IPS-11a (cell line): ENCODE data around the gene GUCA2A.

Source experiments
- H3K4me3 ChIP-seq: one replicate; pipeline ENCODE4 v1.5.1; 2013; ENCODE audit warnings: low read depth, low read length, control low read depth

Gene GUCA2A

DNA sequence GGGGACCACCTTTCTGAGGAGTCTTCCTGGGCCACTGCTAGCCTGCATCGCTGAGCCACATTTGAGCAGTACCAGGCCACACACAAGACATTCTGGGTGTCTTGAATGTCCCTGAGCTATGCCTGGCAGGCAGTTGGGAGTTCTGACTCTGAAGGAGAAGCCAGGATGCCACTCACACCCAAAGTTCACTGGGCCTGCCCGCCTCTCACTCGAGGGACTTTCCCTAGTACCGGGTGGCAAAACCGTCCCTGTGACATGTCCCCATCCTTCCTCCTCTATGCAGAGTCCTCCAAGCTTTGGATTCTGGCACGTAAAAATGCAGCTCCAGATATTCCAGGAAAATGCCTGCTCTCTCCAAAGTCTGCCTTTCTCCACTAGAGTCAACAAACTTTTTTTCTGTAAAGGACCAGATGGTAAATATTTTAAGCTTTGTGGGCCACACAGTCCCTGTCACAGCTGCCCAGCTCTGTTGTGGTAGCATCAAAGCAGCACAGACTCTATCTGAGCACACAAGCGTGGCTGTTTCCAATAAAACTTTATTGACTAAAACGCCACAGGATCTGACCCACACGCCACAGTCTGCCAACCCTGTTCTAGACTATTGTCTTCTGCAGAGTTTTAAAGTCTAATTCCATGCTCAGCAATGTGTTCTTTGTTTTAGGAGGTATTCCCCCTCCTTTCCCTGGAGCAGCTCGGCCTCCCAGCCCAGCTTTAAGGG is 30.6 kb downstream of the GUCA2A start:
- H3K4me3 ChIP-seq: no peak overlapping the region

DNA sequence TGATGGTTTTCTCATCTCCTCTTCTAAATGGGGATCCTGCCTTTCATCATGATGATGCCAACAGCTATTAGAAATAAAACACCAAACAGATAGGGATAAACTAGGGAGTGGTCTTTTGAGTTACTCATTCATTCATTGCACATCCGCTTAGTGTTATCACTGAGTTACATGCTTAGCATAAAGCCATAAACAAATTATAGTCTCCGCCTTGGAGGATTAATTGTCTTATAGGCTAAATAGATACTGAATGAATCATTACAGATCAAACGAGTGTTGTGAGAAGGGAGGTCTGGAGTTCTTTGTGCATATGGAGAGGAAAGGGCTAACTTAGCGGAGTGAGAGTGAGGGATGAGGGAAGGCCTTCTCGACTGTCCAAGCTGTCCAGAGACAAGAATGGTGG is 31.2 kb downstream of the GUCA2A start:
- no peak overlapping the region for H3K4me3 ChIP-seq

DNA sequence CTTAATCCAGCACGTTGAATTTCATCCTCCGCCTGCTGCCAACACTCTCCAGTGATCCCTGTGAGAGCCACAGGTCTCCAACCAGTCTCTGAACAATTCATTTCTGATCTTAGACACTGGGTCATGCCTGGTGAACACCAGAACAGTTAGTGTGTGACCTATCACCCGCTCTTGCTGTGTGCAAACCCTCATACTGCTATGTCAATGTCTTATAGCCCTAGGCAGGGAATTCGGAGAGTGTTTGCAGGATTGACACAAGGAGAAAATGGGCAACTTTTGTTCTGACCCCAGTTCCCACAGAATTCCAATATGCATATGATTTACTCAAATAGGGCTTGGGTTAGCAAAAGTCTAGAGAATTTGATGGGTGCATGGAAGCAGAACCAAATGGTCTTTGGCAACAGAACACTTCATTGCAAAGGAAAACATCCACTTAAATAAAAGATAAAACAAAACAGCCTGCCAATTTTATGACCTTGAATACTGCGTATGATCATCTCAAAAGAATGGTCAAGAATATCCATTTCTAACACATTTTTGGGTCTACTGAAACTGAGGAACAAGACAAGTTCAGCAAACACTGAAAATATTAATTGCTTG is 34.4 kb downstream of the GUCA2A start:
- H3K4me3 ChIP-seq: no peak overlapping the region

DNA sequence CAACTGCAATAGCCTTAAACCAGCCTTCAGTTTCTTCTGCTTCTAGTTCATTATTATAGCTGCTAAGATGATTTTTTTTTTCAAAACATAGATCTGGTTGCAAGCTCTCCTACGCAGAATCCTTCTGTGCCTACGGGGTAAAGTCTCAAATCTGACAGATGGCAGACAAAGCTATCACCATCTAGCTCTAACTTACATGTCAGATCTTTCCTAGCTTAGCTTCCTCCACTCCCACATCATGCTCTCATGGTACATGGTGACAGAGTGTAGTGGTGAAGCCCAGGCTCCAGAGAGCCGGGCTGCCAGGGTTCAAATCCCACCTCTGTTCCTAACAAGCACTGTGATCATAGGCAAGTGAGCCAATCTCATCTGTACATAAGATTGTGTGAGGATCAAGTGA is 35.6 kb downstream of the GUCA2A start:
- no peak overlapping the region for H3K4me3 ChIP-seq

DNA sequence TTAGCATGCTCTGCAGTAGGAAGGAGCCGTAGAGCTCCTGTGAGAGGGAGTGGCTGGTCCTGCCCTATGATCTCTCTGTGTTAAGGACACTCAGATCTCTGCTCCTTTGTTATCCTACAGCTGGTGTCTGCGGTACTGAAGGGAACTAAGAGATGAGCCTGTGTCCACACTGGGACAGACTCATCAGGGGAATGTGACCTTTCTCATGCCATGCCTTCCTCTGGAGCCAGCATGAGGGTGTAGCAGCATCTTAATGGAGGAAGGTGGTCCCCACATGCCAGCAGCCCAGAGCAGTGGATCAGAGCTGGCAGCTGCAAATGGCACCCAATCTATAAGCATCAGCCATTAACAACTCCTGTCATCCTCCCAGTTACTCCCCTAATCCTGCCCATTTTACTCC is 36.0 kb downstream of the GUCA2A start:
- H3K4me3 ChIP-seq: no peak overlapping the region

DNA sequence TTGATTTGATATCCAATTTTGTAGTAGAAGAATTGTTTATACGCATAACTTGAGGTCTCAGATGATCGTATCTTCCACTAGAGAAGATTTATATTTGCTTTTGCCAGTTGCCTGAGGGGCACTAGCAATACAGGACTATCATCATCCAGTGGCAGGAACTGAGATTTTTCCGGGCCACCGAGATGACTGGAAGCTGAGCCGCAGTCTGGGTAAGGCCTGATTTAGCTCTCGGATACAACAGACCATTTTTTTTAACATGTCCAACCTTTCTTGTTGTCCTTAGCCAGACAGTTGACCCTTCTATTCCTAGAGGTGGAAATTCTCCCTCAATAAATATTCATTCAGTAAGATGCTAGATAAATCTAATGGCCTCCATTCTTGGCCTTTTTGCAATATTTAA is 36.8 kb downstream of the GUCA2A start:
- no peak overlapping the region for H3K4me3 ChIP-seq

DNA sequence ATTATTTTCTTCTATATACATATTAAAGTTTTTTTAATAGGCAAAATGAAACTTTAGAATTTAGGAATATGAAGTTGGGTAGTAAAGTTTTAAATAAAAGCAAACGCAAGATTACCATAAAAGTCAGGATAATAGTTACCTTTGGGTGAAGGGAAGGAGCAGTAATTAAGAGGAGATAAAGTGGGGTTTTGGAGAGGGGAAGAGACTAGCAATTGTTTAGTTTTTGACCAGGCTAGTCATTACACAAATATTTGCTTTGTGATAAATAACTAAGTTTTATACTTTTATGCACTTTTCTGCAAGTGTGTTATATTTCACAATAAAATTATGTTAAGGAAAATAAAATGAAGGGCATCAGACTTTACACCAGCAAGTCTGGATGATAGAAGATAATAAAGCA is 39.0 kb downstream of the GUCA2A start:
- H3K4me3 ChIP-seq: no peak overlapping the region

DNA sequence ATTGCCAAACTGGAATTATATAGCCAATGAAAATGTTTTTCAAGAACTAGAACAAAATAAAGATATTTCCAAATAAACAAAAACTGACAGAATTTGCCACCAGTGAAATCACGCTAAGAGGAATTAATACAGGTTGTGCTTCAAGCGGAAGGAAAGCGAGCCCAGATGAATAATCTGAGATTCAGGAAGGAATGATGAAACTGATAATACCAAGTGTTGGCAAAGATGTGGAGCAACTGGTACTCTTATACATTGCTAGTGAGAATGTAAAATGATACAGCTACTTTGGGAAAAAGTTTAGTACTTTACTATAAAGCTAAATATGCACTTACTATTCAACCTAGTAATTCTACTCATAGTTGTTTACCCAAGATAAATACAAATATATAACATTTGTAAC is 42.1 kb downstream of the GUCA2A start:
- H3K4me3 ChIP-seq: no peak overlapping the region

DNA sequence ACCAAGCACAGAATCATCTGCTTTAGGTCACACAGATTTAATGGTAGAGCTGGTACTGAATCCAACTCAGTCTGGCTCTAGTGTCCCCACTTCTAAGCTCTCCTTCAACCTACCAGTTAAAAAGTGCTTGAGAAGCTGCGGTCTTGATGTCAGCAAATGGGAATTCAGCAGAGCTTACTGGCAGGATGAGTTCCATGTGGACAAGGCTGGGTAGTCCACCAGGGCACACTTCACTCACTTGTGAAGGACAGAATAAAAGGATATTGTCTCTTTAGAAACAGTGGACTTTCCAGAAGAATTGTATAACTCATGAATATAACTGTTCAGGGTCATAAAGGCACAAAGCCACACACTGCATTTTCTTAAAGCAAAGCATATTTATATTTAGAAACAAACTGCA is 46.4 kb downstream of the GUCA2A start:
- H3K4me3 ChIP-seq: no peak overlapping the region

DNA sequence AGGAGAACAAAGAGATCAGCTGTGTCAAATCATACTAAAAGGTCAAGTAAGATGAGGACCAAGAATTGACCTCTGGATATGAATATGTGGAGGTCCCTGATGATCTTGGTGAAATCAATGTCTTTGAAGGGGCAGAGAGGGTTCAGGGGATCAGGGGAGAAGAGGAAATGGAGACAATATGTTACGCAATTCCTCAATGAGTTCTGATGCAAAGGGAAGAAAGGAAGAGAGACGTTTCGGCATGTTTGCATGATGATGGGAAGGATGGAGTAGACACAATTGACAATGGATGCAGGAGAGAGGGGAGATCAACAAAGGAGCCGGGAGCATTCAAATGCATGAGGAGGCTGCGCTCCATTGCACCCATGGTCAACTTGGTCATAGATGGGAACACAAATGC is 47.3 kb downstream of the GUCA2A start:
- H3K4me3 ChIP-seq: no peak overlapping the region

DNA sequence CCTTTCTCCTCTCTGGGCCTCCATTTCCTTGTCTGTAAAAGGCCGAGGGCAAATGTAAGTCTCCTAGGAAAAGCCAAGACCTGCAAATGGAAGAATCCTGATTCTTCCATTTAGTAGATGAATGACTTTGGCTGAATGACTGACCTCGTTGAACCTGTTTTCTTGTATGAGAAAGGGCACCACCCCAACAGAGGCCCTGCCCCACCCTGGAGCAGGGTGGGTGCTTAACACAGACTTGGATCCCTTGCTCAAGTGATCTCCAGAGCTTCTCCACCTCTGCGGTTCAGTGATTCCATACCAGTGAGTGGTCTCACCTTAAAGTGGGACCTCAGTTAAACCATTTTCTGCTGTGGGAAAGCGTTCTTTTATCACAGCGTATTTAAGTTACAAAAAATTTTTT is 50.3 kb downstream of the GUCA2A start:
- no peak overlapping the region for H3K4me3 ChIP-seq
